Stomach (tissue), 9 donors: ENCODE measurements around the gene SCAMP4. TPM values are rescaled to one million over a fixed set of nuclear protein-coding genes. Genes with fewer than 3 reads are reported as not detected.

Experiments used
- DNase-seq, 2 donors: peaks; one replicate each; pipeline versions ENCODE4 v3.0.0 to v3.0.0-alpha.2; 2013 to 2019
- H3K27ac ChIP-seq, 5 donors: fragments of 200-600 bp in 4 of 5; sonication (generic) in 4 of 5; one replicate each; pipeline ENCODE4 v1.5.1; 2013 to 2019; ENCODE audit warnings: mild to moderate bottlenecking in 1 of 5, moderate library complexity in 1 of 5
- H3K27me3 ChIP-seq, 3 donors: fragments of 200-600 bp; sonication (generic); one replicate each; pipeline ENCODE4 v1.5.1; 2017 to 2019; ENCODE audit warnings: mixed run types in 1 of 3
- H3K36me3 ChIP-seq, 4 donors: fragments of 200-600 bp; sonication (generic); 1 replicate in 3 of 4; 2 replicates in 1 of 4; pipeline ENCODE4 v1.5.1; 2016 to 2019
- H3K4me1 ChIP-seq, 4 donors: fragments of 200-600 bp; sonication (generic); one replicate each; pipeline ENCODE4 v1.5.1; 2016 to 2019
- H3K4me3 ChIP-seq, 4 donors: fragments of 200-600 bp; sonication (generic) in 3 of 4; one replicate each; pipeline ENCODE4 v1.5.1; 2016 to 2019; ENCODE audit warnings: mild to moderate bottlenecking in 1 of 4
- H3K9me3 ChIP-seq, 4 donors: fragments of 200-600 bp; sonication (generic); one replicate each; pipeline ENCODE4 v1.5.1; 2016 to 2019
- EP300 ChIP-seq: sonication (generic); formaldehyde crosslinking; IDR thresholded peaks from one replicate; pipeline ENCODE4 v1.6.1; 2017; ENCODE audit warnings: antibody characterized with exemption
- POLR2A ChIP-seq, 4 donors: fragments of 450-650 bp; IDR thresholded peaks; one replicate each; pipeline ENCODE4 v1.6.1; 2016; ENCODE audit warnings: antibody characterized with exemption in 4 of 4, control low read depth in 2 of 4, mild to moderate bottlenecking in 1 of 4, moderate library complexity in 1 of 4
- POLR2AphosphoS5 ChIP-seq, 3 donors: sonication (generic); formaldehyde crosslinking; IDR thresholded peaks; one replicate each; pipeline ENCODE4 v1.6.1; 2016; ENCODE audit warnings: antibody characterized with exemption in 3 of 3
- WGBS, 5 donors: extraction: QIAGEN DNeasy Blood & Tissue Kit in 3 of 5; methylation state at CpG; one replicate each; pipeline versions ENCODE4 v1.1.5 to v1.1.7; 2013 to 2018; 5-methylcytosine and 5-hydroxymethylcytosine counted together
- intact Hi-C: fragments of 100-400 bp; cut with DNase I; formaldehyde crosslinking; loops from one replicate; pipeline ENCODE4 v1.15.1; 2023; ENCODE audit warnings: low total_unique reads
- polyA plus RNA-seq, 3 donors: library from polyadenylated mRNA; stranded (reverse); fragments of 200-250 nt; gene quantifications; one replicate each; pipeline ENCODE4 v1.2.3, GENCODE V29; 2013
- total RNA-seq, 5 donors: library from RNA; depleted of rRNA; stranded (reverse); fragments of >200 nt; gene quantifications; one replicate each; pipeline versions ENCODE4 v1.1.0 to v1.2.3, GENCODE V29; 2014 to 2016
- TF ChIP-seq, protein P1 (sequence below), 7 experiments: fragments of 450-650 bp in 4 of 7; fragments of 200-600 bp in 3 of 7; sonication (generic) in 3 of 7; IDR thresholded peaks; one replicate each; pipeline ENCODE4 v1.5.1; 2016 to 2019; ENCODE audit warnings: antibody characterized with exemption in 7 of 7, control low read depth in 2 of 7, mild to moderate bottlenecking in 1 of 7
- donor health status: healthy with polysubstance abuse.
- donor health status: Bipolar disorder and iron deficiency.
- donor health status: healthy.

The SCAMP4 gene
- total and polyA plus RNA-seq, 8 donors: 7.8 to 77.6 (median 18.6) TPM

DNA sequence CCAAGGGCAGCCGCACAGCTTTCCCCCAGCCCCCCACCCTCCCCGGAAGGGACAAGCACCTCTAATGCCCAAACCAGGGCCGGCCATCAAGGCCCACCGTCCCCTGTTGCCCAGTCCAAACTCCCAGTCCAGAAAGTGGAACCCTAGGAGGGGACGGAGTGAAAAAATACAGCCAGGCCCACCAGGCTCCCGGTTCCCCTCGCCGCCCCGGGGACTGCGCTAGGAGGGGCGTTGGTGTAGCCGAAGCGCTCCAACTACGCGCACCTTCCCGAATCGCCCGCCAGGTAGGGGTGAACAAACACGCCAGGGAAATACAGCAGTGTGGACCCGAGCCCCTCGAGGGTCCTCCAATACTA lies 43.2 kb upstream of the SCAMP4 start:
- peaks cover 0 to 9% (median 0%) of the 10 kb centered on the region in 3 donors for H3K27me3 ChIP-seq
- peak overlapping the region; percentile 66 to 89 (median 84) for H3K4me3 ChIP-seq
- peak overlapping the region in 4 of 5 donors; percentile 70 to 93 (median 81) for H3K27ac ChIP-seq
- H3K36me3 ChIP-seq: no peaks in the 10 kb centered on the region
- no peak for DNase-seq
- intact Hi-C loops: no loop called here
- WGBS, 5 donors: 2 to 7% (median 3%) methylated on average over 18 to 21 of the region's 21 CpGs
- TF ChIP-seq POLR2A (IDR thresholded peaks at IDR 0.05): no peak
- no peak for TF ChIP-seq EP300
- peaks cover 53 to 69% (median 66%) of the 10 kb centered on the region in 4 donors for H3K4me1 ChIP-seq
- no peaks in the 10 kb centered on the region for H3K9me3 ChIP-seq

DNA sequence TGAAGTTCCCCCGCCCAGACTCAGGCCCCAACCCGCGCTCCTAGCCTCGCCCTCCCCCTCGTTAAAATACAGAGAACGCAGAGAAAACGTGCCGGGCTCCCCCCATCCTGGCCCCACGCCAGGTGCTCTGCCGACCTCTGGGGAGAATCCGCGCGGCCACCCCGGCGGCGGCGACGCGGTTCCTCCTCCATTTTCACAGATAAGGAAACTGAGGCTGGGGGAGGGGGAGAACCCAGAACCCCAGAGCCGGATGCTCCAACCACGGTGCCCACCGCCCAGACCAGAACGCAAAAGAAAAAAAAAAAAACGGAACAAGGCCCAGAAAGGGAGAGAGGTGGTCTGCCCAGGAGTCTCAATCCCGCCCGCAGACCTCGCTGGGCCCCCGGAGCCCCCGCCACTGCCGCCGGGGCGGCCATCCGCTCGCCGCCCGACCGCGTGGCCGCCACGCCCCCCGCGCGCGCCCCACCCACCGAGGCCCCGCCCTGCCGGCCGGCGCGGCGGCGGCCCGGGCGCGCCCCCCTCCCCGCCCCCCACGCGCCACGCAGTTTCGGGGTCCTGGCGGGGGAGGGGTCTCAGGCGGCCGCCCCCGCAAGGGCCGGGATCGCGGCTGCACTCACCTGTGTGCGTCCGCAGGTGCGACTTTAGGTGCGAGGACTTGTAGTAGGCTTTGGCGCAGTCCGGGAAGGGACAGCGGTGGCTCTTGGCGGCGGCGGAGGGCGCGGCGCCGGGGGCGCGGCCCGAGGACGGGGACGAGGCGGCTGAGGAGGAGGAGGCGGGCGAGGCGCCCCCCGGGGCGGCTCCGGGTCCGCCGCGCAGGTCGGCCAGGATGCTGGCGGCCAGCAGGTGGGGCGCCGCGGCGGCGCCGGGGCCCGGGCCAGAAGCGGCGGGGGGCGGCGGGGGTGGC lies 42.5 kb upstream of the SCAMP4 start:
- H3K9me3 ChIP-seq: no peaks in the 10 kb centered on the region
- H3K36me3 ChIP-seq: no peaks in the 10 kb centered on the region
- TF ChIP-seq POLR2A (IDR thresholded peaks at IDR 0.05) (no peak), EP300 (no peak), POLR2AphosphoS5 (IDR thresholded peaks at IDR 0.05) (no peak)
- TF ChIP-seq, protein P1, sequence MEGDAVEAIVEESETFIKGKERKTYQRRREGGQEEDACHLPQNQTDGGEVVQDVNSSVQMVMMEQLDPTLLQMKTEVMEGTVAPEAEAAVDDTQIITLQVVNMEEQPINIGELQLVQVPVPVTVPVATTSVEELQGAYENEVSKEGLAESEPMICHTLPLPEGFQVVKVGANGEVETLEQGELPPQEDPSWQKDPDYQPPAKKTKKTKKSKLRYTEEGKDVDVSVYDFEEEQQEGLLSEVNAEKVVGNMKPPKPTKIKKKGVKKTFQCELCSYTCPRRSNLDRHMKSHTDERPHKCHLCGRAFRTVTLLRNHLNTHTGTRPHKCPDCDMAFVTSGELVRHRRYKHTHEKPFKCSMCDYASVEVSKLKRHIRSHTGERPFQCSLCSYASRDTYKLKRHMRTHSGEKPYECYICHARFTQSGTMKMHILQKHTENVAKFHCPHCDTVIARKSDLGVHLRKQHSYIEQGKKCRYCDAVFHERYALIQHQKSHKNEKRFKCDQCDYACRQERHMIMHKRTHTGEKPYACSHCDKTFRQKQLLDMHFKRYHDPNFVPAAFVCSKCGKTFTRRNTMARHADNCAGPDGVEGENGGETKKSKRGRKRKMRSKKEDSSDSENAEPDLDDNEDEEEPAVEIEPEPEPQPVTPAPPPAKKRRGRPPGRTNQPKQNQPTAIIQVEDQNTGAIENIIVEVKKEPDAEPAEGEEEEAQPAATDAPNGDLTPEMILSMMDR (IDR thresholded peaks at IDR 0.05): no peak
- intact Hi-C loops: no loop called here
- H3K4me3 ChIP-seq: peak overlapping the region; percentile 66 to 89 (median 84)
- peaks cover 0 to 9% (median 0%) of the 10 kb centered on the region in 3 donors for H3K27me3 ChIP-seq
- H3K27ac ChIP-seq: peak overlapping the region; percentile 70 to 94 (median 85)
- WGBS, 5 donors: 0 to 1% (median 1%) methylated on average over 57 to 108 of the region's 109 CpGs
- peak in 1 of 2 donors; percentile 83 for DNase-seq
- H3K4me1 ChIP-seq: peaks cover 48 to 63% (median 59%) of the 10 kb centered on the region in 4 donors

DNA sequence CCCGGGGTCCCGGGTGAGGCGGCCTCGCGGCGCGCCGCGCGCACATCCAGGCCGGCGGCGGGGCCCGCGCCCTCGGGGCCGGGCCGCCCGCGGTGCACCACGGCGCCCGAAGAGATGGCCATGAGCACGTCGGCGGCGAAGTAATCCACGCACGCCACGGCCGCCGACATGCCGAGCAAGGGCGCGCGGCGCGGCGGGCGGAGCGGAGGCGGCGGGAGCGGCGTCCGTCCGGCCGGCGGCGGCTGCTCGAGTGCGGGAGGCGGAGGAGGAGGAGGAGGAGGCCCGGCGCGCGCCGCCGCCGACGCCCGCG lies 41.9 kb upstream of the SCAMP4 start, which contains the start of gene KLF16:
KLF16 (minus strand) TSS at position 252 of the 310 bp plus-strand sequence; CDS start at position 170, 82 bp downstream.
- peaks cover 0 to 9% (median 0%) of the 10 kb centered on the region in 3 donors for H3K27me3 ChIP-seq
- no peaks in the 10 kb centered on the region for H3K36me3 ChIP-seq
- peak within 1 kb of the TSS; percentile 66 to 89 (median 84) for H3K4me3 ChIP-seq
- H3K27ac ChIP-seq: peak within 1 kb of the TSS; percentile 91 to 94 (median 93)
- DNase-seq: no peak
- peaks cover 42 to 57% (median 53%) of the 10 kb centered on the region in 4 donors for H3K4me1 ChIP-seq
- intact Hi-C loops: no loop called here
- TF ChIP-seq, protein P1 (IDR thresholded peaks at IDR 0.05): no peak
- TF ChIP-seq POLR2A (IDR thresholded peaks at IDR 0.05) (no peak), EP300 (no peak), POLR2AphosphoS5 (IDR thresholded peaks at IDR 0.05) (peak in 1 of 3 donors; percentile 19)
- WGBS, 5 donors: 0 to 1% (median 0%) methylated on average over 13 to 61 of the region's 63 CpGs; no CpG with 5 or more reads in 1 of the 5 donors
- H3K9me3 ChIP-seq: no peaks in the 10 kb centered on the region

DNA sequence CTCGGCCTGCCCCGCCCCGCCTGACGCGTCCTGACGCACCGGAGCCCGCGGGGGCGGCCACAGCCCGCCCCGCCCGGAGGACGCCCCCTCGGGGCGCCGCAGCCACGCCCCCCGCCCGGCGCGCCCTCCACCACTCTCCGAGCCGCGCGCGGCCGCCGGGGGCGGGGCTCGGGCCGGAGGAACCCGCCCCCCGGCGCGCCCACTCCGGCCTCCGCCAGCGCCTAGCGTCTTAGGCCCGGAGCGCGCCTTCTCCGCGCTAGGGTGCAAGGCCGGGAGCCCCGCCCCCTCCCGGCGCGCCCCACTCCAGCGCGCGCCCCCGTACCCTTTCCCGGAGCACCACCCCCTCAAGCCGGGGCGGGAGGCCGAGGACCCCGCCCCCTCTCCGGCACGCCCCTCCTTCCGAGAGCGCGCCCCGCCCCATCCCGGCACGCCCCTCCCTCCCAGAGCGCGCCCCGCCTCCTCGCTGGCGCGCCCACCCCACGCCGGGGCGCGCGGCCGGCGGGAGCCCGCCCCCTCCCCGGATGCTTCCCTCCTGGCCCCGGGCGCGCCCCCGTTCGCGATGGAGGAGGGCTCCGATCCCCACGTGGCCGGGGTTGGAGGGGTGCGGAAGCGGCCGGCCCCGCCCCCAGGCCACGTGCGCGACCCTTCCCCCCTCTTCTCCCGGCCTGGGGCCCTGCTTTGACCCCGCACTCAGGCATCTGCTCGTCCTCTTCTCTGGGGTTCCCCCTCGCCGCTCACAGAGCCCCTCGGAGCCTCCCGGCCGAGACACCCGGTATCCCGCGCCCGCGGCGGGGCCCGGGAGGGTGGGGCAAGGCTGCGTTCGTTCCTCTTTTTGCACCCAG lies 41.3 kb upstream of the SCAMP4 start:
- Histone ChIP-seq H3K4me3 (peak overlapping the region; percentile 66 to 89 (median 84)), H3K27ac (peak overlapping the region; percentile 91 to 94 (median 93)), H3K27me3 (peaks cover 0 to 9% (median 0%) of the 10 kb centered on the region in 3 donors), H3K9me3 (no peaks in the 10 kb centered on the region), H3K36me3 (no peaks in the 10 kb centered on the region), H3K4me1 (peaks cover 36 to 52% (median 48%) of the 10 kb centered on the region in 4 donors)
- 0 to 2% (median 1%) methylated on average over 29 to 103 of the region's 115 CpGs for WGBS, 5 donors
- peak; percentile 91 to 97 for DNase-seq
- TF ChIP-seq POLR2AphosphoS5 (IDR thresholded peaks at IDR 0.05) (peak in 1 of 3 donors; percentile 18), POLR2A (IDR thresholded peaks at IDR 0.05) (no peak), EP300 (no peak)
- TF ChIP-seq, protein P1 (IDR thresholded peaks at IDR 0.05): no peak
- intact Hi-C loops: no loop called here
